Caco-2 (cell line): ENCODE results near the gene NDUFC2. TPM values are rescaled to one million over a fixed set of nuclear protein-coding genes. Genes with fewer than 3 reads are reported as not detected.

Source experiments
- BruUV-seq: library from RNA; stranded (reverse); fragments of 400-500 nt; replicated peaks from 2 replicates; lab custom pipeline; 2021; lab: Mats Ljungman, UMichigan
- CTCF ChIA-PET: fragments of 300-600 bp; sonication (Branson Sonifier 250); formaldehyde crosslinking; loops from one replicate; lab custom pipeline; 2022; ENCODE audit warnings: antibody characterized with exemption; lab: Charles Lee
- POLR2A ChIA-PET: fragments of 300-600 bp; sonication (Branson Sonifier 250); formaldehyde crosslinking; loops from one replicate; lab custom pipeline; 2022; ENCODE audit warnings: antibody characterized with exemption; lab: Charles Lee
- DNase-seq, 2 experiments: peaks; one replicate each; pipeline versions ENCODE4 v3.0.0 to v3.0.0-alpha.2; 2020 to 2022
- H3K27me3 ChIP-seq: replicated peaks from 2 replicates; pipeline ENCODE4 v1.6.0; 2011; ENCODE audit warnings: low read length; ENCODE audit not compliant: control insufficient read depth, insufficient read depth
- H3K36me3 ChIP-seq: 2 replicates; pipeline ENCODE4 v1.5.1; 2011; ENCODE audit warnings: low read length; ENCODE audit not compliant: control insufficient read depth, insufficient read depth
- H3K4me1 ChIP-seq: fragments of 250-450 bp; sonication (Bioruptor Pico); 2 replicates; pipeline ENCODE4 v1.5.1; 2020; ENCODE audit warnings: mild to moderate bottlenecking
- H3K4me3 ChIP-seq: 2 replicates; pipeline ENCODE4 v1.5.1; 2011; ENCODE audit warnings: low read depth, mild to moderate bottlenecking, control low read depth, low read length
- H3K9me3 ChIP-seq: fragments of 250-450 bp; sonication (Bioruptor Pico); 2 replicates; pipeline ENCODE4 v1.5.1; 2020; ENCODE audit warnings: mild to moderate bottlenecking, moderate library complexity
- H3K27ac Mint-ChIP-seq: one replicate; pipeline ENCODE4 v1.8.0; 2022; ENCODE audit warnings: mixed read lengths; ENCODE audit not compliant: unreplicated experiment
- H3K27me3 Mint-ChIP-seq: one replicate; pipeline ENCODE4 v1.8.0; 2022; ENCODE audit warnings: mixed read lengths; ENCODE audit not compliant: insufficient read depth, unreplicated experiment
- H3K36me3 Mint-ChIP-seq: one replicate; pipeline ENCODE4 v1.8.0; 2022; ENCODE audit warnings: mild to moderate bottlenecking, mixed read lengths; ENCODE audit not compliant: insufficient read depth, unreplicated experiment
- H3K4me1 Mint-ChIP-seq: one replicate; pipeline ENCODE4 v1.8.0; 2022; ENCODE audit warnings: low read depth, mixed read lengths; ENCODE audit not compliant: unreplicated experiment
- H3K4me3 Mint-ChIP-seq: one replicate; pipeline ENCODE4 v1.8.0; 2022; ENCODE audit warnings: mild to moderate bottlenecking, moderate library complexity, mixed read lengths; ENCODE audit not compliant: unreplicated experiment
- H3K9me3 Mint-ChIP-seq: one replicate; pipeline ENCODE4 v1.8.0; 2022; ENCODE audit warnings: mixed read lengths; ENCODE audit not compliant: unreplicated experiment
- intact Hi-C: fragments of 100-400 bp; cut with micrococcal nuclease; formaldehyde crosslinking; loops from one replicate; pipeline ENCODE4 v1.10.0; 2022; ENCODE audit not compliant: unreplicated experiment
- total RNA-seq: library from RNA; stranded (reverse); gene quantifications from 2 replicates; pipeline ENCODE4 v1.2.3, GENCODE V29; 2022
- TF ChIP-seq, protein P1 (sequence below), 2 experiments: fragments of 200-600 bp in 1 of 2; IDR thresholded peaks; 1 replicate in 1 of 2; 2 replicates in 1 of 2; pipeline versions ENCODE4 v1.5.1 to v1.8.0; 2011 to 2022; ENCODE audit warnings: antibody characterized with exemption in 1 of 2, control low read depth in 1 of 2, inconsistent platforms in 1 of 2, low read depth in 1 of 2, low read length in 1 of 2, mild to moderate bottlenecking in 1 of 2, moderate library complexity in 1 of 2; ENCODE audit not compliant: insufficient read depth in 1 of 2, severe bottlenecking in 1 of 2, unreplicated experiment in 1 of 2

NDUFC2 gene
- total RNA-seq, 1 experiment from 2014 or later: 732 TPM

DNA sequence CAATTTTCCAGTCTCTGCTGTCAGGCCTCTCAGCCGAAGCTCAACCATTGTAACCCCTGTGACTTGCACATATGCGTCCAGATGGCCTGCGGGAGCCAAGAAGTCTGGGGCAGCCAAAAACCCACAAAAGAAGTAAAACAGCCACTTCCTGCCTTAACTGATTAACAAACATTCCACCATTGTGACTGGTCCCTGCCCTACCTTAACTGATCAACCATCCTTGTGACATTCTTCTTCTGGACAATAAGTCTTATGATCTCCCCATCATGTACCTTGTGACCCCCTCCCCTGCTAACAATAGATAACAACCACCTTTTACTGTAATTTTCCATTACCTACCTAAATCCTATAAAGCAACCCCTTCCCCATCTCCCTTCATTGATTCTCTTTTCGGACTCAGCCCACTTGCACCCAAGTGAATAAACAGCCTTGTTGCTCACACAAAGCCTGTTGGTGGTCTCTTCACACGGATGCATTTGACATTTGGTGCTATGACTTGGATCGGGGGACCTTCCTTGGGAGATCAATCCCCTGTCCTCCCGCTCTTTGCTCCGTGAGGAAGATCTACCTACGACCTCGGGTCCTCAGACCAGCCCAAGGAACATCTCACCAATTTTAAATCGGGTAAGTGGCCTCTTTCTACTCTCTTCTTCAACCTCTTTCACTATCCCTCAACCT is 1.3 kb upstream of the NDUFC2 start:
- intact Hi-C loops: no loop called here
- H3K36me3 ChIP-seq: 0 out of 2 replicates have a peak, but pooled peaks cover 1% of the 10 kb centered on the region
- Mint-ChIP-seq H3K27me3 (no peaks in the 10 kb centered on the region), H3K36me3 (peaks cover 18% of the 10 kb centered on the region), H3K9me3 (peaks cover 13% of the 10 kb centered on the region), H3K4me1 (peaks cover 29% of the 10 kb centered on the region), H3K4me3 (peak overlapping the region; percentile 23), H3K27ac (peak overlapping the region; percentile 66)
- POLR2A ChIA-PET: interaction anchor here (0.7 kb wide), 1 partner anchor 41 kb away, joined by 6 read pairs; no protein-coding TSS in a partner anchor
- no peaks in the 10 kb centered on the region for H3K27me3 ChIP-seq
- no peak overlapping the region for H3K4me3 ChIP-seq
- no TSS peak for BruUV-seq
- peaks cover 35% of the 10 kb centered on the region for H3K4me1 ChIP-seq
- TF ChIP-seq, protein P1, sequence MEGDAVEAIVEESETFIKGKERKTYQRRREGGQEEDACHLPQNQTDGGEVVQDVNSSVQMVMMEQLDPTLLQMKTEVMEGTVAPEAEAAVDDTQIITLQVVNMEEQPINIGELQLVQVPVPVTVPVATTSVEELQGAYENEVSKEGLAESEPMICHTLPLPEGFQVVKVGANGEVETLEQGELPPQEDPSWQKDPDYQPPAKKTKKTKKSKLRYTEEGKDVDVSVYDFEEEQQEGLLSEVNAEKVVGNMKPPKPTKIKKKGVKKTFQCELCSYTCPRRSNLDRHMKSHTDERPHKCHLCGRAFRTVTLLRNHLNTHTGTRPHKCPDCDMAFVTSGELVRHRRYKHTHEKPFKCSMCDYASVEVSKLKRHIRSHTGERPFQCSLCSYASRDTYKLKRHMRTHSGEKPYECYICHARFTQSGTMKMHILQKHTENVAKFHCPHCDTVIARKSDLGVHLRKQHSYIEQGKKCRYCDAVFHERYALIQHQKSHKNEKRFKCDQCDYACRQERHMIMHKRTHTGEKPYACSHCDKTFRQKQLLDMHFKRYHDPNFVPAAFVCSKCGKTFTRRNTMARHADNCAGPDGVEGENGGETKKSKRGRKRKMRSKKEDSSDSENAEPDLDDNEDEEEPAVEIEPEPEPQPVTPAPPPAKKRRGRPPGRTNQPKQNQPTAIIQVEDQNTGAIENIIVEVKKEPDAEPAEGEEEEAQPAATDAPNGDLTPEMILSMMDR (IDR thresholded peaks at IDR 0.05; ENCODE audit: insufficient read depth in 1 of 2, low read depth in 1 of 2, low read length in 1 of 2, severe bottlenecking in 1 of 2, unreplicated experiment in 1 of 2): no peak
- CTCF ChIA-PET: no interaction called here
- DNase-seq: no peak
- no peaks in the 10 kb centered on the region for H3K9me3 ChIP-seq

GRCh38 chr11:78080084-78080817 is 589 bp upstream of the NDUFC2 start:
- H3K4me3 Mint-ChIP-seq: peak overlapping the region; percentile 76

More at GRCh38 chr11:78080084-78080817, 589 bp upstream of the NDUFC2 start:
- Mint-ChIP-seq H3K9me3 (peaks cover 13% of the 10 kb centered on the region), H3K27ac (peak overlapping the region; percentile 52), H3K4me1 (peaks cover 29% of the 10 kb centered on the region), H3K36me3 (peaks cover 18% of the 10 kb centered on the region), H3K27me3 (no peaks in the 10 kb centered on the region)
- intact Hi-C loops: no loop called here
- peaks cover 42% of the 10 kb centered on the region for H3K4me1 ChIP-seq
- POLR2A ChIA-PET: interaction anchor here (0.7 to 1.3 kb wide), 2 partner anchors 40 to 85 kb away, joined by 6 to 10 read pairs; partner anchors contain the start of gene INTS4
- H3K9me3 ChIP-seq: no peaks in the 10 kb centered on the region
- BruUV-seq: TSS peak; percentile 61
- H3K36me3 ChIP-seq: 0 out of 2 replicates have a peak, but pooled peaks cover 1% of the 10 kb centered on the region
- H3K27me3 ChIP-seq: no peaks in the 10 kb centered on the region
- CTCF ChIA-PET: interaction anchor here (1.3 to 3.0 kb wide), 3 partner anchors 25 to 59 kb away, joined by 7 to 26 read pairs (median 13); partner anchors contain the start of gene ALG8
- peak overlapping the region; percentile 73 for H3K4me3 ChIP-seq
- DNase-seq: no peak
- TF ChIP-seq, protein P1 (IDR thresholded peaks at IDR 0.05; ENCODE audit: insufficient read depth in 1 of 2, low read depth in 1 of 2, low read length in 1 of 2, severe bottlenecking in 1 of 2, unreplicated experiment in 1 of 2): no peak
